ENCODE measurements around the gene STAT1.
A peak's percentile ranks its signal among the peaks of the same experiment; 100 is the strongest.

STAT1 gene

DNA sequence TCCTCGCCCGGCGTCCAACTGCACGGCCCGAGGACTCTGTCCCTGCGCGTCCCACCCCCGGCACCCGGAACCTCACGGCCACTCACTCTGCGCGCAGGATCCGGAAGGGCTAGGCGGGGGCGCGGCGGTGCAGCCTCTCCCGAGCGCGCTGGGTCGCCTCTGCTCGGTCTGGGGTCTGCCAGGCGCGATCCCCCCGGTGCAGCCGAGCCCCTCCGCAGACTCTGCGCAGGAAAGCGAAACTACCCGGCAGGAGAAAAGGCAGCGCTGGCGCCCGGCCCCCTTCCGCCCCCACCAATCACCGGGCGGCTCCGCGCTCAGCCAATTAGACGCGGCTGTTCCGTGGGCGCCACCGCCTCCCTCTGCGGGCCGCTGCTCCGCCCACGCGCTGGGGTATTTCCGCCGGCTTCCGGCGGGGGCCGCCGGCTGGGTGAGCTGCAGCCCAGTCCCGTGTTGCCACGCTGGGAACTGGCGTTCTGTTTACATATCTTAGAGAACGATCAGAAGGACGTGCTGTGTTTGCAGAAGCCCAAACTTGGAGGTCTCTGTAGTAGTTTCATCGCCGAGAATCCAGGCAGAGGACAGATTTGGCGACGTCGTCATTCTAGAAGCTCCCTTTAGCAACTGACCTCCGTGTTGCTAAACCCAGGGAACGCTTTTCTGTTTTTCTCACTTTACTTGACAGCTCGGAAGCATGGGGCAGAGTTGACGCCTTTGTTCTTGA lies at the start of gene STAT1:
TSS of gene STAT1 (minus strand) at position 240 of the 721 bp plus-strand sequence. CDS start 4,168 bp downstream, outside the sequence.
- DNase-seq (ENCODE audit: low read depth): peak; percentile 94
- peak within 1 kb of the TSS; percentile 79 for H3K4me3 ChIP-seq (replicated peaks; ENCODE audit: low read depth, low read length)
- TF ChIP-seq, protein P1, sequence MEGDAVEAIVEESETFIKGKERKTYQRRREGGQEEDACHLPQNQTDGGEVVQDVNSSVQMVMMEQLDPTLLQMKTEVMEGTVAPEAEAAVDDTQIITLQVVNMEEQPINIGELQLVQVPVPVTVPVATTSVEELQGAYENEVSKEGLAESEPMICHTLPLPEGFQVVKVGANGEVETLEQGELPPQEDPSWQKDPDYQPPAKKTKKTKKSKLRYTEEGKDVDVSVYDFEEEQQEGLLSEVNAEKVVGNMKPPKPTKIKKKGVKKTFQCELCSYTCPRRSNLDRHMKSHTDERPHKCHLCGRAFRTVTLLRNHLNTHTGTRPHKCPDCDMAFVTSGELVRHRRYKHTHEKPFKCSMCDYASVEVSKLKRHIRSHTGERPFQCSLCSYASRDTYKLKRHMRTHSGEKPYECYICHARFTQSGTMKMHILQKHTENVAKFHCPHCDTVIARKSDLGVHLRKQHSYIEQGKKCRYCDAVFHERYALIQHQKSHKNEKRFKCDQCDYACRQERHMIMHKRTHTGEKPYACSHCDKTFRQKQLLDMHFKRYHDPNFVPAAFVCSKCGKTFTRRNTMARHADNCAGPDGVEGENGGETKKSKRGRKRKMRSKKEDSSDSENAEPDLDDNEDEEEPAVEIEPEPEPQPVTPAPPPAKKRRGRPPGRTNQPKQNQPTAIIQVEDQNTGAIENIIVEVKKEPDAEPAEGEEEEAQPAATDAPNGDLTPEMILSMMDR (IDR thresholded peaks at IDR 0.05; ENCODE audit: low read length, missing control alignments): no peak

DNA sequence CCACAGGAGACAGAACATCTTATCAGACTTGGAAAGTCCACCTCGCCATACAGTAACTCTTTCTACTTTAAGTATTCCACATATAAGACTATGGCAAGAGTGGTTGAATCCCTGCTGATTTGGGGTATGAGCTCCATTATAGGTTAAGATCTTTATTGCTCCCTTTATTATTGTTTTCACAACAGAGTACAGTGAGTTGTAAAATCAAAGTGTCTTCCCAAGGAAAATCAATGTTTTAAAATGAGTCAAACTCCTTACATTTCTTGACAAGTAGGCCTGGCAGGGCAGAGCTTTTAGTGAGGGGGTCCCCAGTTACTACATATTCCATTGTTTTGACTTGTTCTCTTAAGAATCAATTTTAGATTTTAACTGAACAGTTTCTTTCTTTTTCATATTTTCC lies 49.6 kb upstream of the STAT1 start:
- H3K4me3 ChIP-seq (replicated peaks; ENCODE audit: low read depth, low read length): no peak overlapping the region
- DNase-seq (ENCODE audit: low read depth): no peak
- TF ChIP-seq, protein P1 (IDR thresholded peaks at IDR 0.05; ENCODE audit: low read length, missing control alignments): no peak

DNA sequence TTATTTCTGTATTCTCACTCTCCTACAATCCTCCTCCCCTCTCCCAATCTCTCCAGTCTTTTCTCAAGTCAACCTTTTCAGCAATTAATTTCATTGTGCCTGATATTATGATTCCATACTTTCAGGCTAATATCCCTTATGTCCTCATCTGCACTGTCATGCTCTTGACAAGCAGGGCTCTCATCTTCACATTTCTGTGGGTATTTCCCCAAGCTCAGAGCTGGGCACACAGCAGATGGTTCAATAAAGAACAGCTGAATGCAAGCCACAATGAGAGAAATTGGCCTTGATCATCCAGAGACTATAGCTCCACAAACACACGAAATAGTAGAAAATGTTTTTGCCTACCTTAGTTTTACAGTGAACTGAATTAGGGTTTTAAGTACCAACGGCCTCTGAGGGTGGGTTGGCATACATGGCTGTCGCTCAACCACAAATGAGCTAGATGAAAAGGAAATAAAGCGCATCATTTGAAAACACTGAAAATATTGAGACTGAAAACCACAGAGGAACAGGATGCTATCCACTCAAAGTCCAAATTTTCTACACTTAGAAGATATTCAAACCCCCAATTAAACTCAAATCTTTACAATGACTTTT lies 47.5 kb upstream of the STAT1 start:
- no peak overlapping the region for H3K4me3 ChIP-seq (replicated peaks; ENCODE audit: low read depth, low read length)
- TF ChIP-seq, protein P1 (IDR thresholded peaks at IDR 0.05; ENCODE audit: low read length, missing control alignments): no peak
- DNase-seq (ENCODE audit: low read depth): no peak

DNA sequence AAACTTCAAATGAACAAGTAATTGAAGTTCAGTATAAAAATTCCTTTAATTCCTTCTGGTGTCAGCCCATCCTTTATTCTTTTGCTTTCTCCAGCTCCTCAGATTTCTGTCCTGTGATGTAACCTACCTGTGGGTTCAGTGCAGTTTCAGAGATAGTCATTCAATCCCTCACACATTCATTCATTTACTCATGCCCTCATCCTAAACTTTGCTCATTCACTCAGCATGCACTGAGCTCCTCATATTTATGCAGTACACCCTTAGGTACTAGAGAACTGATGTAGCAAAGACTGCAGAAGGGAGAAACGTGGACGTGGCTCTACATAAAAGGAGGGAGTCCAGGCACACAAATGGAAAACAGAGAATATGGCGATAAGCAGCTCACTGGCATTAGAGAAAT lies 45.3 kb upstream of the STAT1 start:
- TF ChIP-seq, protein P1 (IDR thresholded peaks at IDR 0.05; ENCODE audit: low read length, missing control alignments): no peak
- DNase-seq (ENCODE audit: low read depth): no peak
- no peak overlapping the region for H3K4me3 ChIP-seq (replicated peaks; ENCODE audit: low read depth, low read length)

DNA sequence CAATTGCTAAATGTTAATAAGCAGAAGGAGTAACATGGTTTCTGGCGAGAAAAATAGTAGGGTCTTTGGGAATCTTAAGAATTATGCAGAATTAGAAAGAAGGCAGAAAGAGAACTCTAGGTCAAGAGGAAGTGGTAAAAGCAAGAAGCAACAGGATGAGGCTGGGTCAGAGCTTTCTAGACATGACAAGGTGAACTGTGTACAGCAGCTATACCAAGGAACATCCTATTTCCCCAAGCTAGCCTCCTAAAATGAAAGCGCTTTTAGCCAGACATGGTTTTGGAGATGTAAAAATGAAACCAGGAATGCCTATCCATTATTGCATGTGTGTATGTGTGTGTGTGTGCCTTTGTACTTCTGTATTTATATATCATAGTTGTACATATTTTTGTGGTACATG lies 42.3 kb upstream of the STAT1 start:
- H3K4me3 ChIP-seq (replicated peaks; ENCODE audit: low read depth, low read length): no peak overlapping the region
- TF ChIP-seq, protein P1 (IDR thresholded peaks at IDR 0.05; ENCODE audit: low read length, missing control alignments): no peak
- no peak for DNase-seq (ENCODE audit: low read depth)

DNA sequence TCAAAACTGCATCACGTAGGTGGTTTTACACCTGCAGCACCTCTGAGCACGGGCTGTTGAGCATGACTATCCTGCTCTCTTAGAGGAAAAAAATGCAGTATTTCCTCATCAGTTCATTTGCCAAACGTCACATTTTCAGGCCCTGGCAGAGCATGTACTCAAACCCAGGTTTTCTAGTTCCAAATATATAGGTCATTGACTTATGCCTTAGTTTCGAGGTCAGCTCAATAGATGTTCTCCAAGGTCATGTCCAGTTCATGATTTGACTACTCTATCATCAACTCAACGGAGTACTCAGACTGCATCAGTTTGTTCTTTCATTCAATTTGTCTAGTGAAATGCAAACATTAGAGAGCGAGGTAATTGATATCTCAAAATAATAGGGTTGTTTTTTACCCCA lies 39.3 kb upstream of the STAT1 start:
- TF ChIP-seq, protein P1 (IDR thresholded peaks at IDR 0.05; ENCODE audit: low read length, missing control alignments): no peak
- DNase-seq (ENCODE audit: low read depth): no peak
- no peak overlapping the region for H3K4me3 ChIP-seq (replicated peaks; ENCODE audit: low read depth, low read length)
